Stomach (tissue), 9 donors: ENCODE data around the gene MBD3L5. TPM values are rescaled to one million over a fixed set of nuclear protein-coding genes. Genes with fewer than 3 reads are reported as not detected.
"Not testable (repeated sequence)": the region's sequence is repeated elsewhere in the genome, so short reads cannot be mapped to it uniquely, and the experiment has no call there.

ENCODE experiments used
- DNase-seq, 2 donors: peaks; one replicate each; pipeline versions ENCODE4 v3.0.0 to v3.0.0-alpha.2; 2013 to 2019
- H3K27ac ChIP-seq, 5 donors: fragments of 200-600 bp in 4 of 5; sonication (generic) in 4 of 5; one replicate each; pipeline ENCODE4 v1.5.1; 2013 to 2019; ENCODE audit warnings: mild to moderate bottlenecking in 1 of 5, moderate library complexity in 1 of 5
- H3K27me3 ChIP-seq, 3 donors: fragments of 200-600 bp; sonication (generic); one replicate each; pipeline ENCODE4 v1.5.1; 2017 to 2019; ENCODE audit warnings: mixed run types in 1 of 3
- H3K36me3 ChIP-seq, 4 donors: fragments of 200-600 bp; sonication (generic); 1 replicate in 3 of 4; 2 replicates in 1 of 4; pipeline ENCODE4 v1.5.1; 2016 to 2019
- H3K4me1 ChIP-seq, 4 donors: fragments of 200-600 bp; sonication (generic); one replicate each; pipeline ENCODE4 v1.5.1; 2016 to 2019
- H3K4me3 ChIP-seq, 4 donors: fragments of 200-600 bp; sonication (generic) in 3 of 4; one replicate each; pipeline ENCODE4 v1.5.1; 2016 to 2019; ENCODE audit warnings: mild to moderate bottlenecking in 1 of 4
- H3K9me3 ChIP-seq, 4 donors: fragments of 200-600 bp; sonication (generic); one replicate each; pipeline ENCODE4 v1.5.1; 2016 to 2019
- EP300 ChIP-seq: sonication (generic); formaldehyde crosslinking; IDR thresholded peaks from one replicate; pipeline ENCODE4 v1.6.1; 2017; ENCODE audit warnings: antibody characterized with exemption
- POLR2A ChIP-seq, 4 donors: fragments of 450-650 bp; IDR thresholded peaks; one replicate each; pipeline ENCODE4 v1.6.1; 2016; ENCODE audit warnings: antibody characterized with exemption in 4 of 4, control low read depth in 2 of 4, mild to moderate bottlenecking in 1 of 4, moderate library complexity in 1 of 4
- POLR2AphosphoS5 ChIP-seq, 3 donors: sonication (generic); formaldehyde crosslinking; IDR thresholded peaks; one replicate each; pipeline ENCODE4 v1.6.1; 2016; ENCODE audit warnings: antibody characterized with exemption in 3 of 3
- WGBS, 5 donors: extraction: QIAGEN DNeasy Blood & Tissue Kit in 3 of 5; methylation state at CpG; one replicate each; pipeline versions ENCODE4 v1.1.5 to v1.1.7; 2013 to 2018; 5-methylcytosine and 5-hydroxymethylcytosine counted together
- intact Hi-C: fragments of 100-400 bp; cut with DNase I; formaldehyde crosslinking; loops from one replicate; pipeline ENCODE4 v1.15.1; 2023; ENCODE audit warnings: low total_unique reads
- polyA plus RNA-seq, 3 donors: library from polyadenylated mRNA; stranded (reverse); fragments of 200-250 nt; gene quantifications; one replicate each; pipeline ENCODE4 v1.2.3, GENCODE V29; 2013
- total RNA-seq, 5 donors: library from RNA; depleted of rRNA; stranded (reverse); fragments of >200 nt; gene quantifications; one replicate each; pipeline versions ENCODE4 v1.1.0 to v1.2.3, GENCODE V29; 2014 to 2016
- TF ChIP-seq, protein P1 (sequence below), 7 experiments: fragments of 450-650 bp in 4 of 7; fragments of 200-600 bp in 3 of 7; sonication (generic) in 3 of 7; IDR thresholded peaks; one replicate each; pipeline ENCODE4 v1.5.1; 2016 to 2019; ENCODE audit warnings: antibody characterized with exemption in 7 of 7, control low read depth in 2 of 7, mild to moderate bottlenecking in 1 of 7
- donor health status: healthy with polysubstance abuse.
- donor health status: Bipolar disorder and iron deficiency.
- donor health status: healthy.

Gene MBD3L5
- total and polyA plus RNA-seq, 8 donors: not detected

DNA sequence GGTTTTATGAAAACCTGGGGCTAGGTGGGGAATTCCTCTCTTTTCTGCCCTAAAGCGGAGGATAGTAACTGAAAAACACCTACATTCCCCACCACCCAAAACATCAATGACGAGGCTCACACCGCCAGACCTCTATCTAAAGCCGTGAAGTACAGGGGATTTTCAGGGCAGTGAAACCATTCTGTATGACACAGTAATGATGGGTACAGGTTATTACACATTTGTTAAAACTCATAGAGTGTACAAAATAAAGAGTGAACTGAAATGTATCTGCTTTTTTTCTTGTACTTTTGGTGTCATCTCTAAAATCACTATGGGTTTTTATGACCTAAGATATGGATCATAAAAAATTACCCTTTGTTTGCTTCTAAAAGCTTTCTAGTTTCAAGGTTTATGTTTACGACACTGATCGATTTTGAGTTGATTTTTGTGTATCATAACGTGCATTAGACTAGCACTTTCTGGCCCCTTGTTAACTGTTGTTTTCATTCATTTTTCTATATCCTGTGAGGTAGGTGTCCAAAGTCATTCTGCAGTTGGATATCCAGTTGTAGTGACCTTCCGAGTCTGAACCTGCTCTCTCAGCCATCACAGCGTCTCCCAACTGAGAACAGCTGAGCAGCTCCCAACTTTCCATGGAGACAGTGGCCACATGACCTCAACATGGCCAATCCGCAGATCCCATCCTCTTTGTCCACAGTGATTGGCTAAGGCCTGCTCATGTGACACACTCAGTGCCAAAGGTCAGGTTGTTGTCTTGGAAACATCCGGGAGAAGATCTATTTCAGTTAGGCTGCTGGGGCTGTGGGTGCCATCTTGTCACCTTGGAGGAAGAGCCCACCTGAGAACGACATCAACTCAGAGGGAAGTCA is 19.4 kb upstream of the MBD3L5 start:
- H3K27ac ChIP-seq: no peak overlapping the region
- 77 to 90% (median 85%) methylated on average over 11 to 12 of the region's 12 CpGs for WGBS, 5 donors
- H3K27me3 ChIP-seq: no peaks in the 10 kb centered on the region
- intact Hi-C loops: no loop called here
- H3K4me3 ChIP-seq: no peak overlapping the region
- DNase-seq: no peak
- H3K9me3 ChIP-seq: no peaks in the 10 kb centered on the region
- H3K4me1 ChIP-seq: no peaks in the 10 kb centered on the region
- H3K36me3 ChIP-seq: no peaks in the 10 kb centered on the region
- TF ChIP-seq POLR2A (IDR thresholded peaks at IDR 0.05) (no peak), EP300 (no peak), POLR2AphosphoS5 (IDR thresholded peaks at IDR 0.05) (no peak)
- TF ChIP-seq, protein P1, sequence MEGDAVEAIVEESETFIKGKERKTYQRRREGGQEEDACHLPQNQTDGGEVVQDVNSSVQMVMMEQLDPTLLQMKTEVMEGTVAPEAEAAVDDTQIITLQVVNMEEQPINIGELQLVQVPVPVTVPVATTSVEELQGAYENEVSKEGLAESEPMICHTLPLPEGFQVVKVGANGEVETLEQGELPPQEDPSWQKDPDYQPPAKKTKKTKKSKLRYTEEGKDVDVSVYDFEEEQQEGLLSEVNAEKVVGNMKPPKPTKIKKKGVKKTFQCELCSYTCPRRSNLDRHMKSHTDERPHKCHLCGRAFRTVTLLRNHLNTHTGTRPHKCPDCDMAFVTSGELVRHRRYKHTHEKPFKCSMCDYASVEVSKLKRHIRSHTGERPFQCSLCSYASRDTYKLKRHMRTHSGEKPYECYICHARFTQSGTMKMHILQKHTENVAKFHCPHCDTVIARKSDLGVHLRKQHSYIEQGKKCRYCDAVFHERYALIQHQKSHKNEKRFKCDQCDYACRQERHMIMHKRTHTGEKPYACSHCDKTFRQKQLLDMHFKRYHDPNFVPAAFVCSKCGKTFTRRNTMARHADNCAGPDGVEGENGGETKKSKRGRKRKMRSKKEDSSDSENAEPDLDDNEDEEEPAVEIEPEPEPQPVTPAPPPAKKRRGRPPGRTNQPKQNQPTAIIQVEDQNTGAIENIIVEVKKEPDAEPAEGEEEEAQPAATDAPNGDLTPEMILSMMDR (IDR thresholded peaks at IDR 0.05): no peak

DNA sequence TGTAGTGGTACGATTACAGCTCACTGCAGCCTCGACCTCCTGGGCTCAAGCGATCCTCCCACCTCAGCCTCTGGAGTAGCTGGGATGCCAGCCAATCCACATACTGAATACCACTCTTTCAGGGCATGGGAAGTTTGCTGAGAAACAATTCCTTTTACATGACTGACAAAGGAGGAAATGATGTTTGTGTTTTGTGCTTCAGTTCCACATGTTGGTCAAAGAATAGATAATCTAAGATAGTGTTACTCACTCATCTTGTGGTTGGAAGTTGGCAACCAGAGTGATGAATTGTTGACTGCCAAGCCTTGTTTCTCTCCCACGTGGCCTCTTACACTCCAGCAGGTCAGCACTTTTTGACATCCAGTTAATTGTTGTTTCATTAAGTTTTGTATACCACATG is 16.7 kb upstream of the MBD3L5 start:
- no peaks in the 10 kb centered on the region for H3K36me3 ChIP-seq
- intact Hi-C loops: no loop called here
- peaks cover 0 to 3% (median 0%) of the 10 kb centered on the region in 3 donors for H3K27me3 ChIP-seq
- TF ChIP-seq POLR2A (IDR thresholded peaks at IDR 0.05) (no peak), EP300 (no peak), POLR2AphosphoS5 (IDR thresholded peaks at IDR 0.05) (no peak)
- TF ChIP-seq, protein P1 (IDR thresholded peaks at IDR 0.05): no peak
- no peaks in the 10 kb centered on the region for H3K9me3 ChIP-seq
- WGBS, 5 donors: 58 to 72% (median 68%) methylated on average over 4 of the region's 4 CpGs
- H3K4me3 ChIP-seq: no peak overlapping the region
- H3K27ac ChIP-seq: no peak overlapping the region
- no peaks in the 10 kb centered on the region for H3K4me1 ChIP-seq
- no peak for DNase-seq

DNA sequence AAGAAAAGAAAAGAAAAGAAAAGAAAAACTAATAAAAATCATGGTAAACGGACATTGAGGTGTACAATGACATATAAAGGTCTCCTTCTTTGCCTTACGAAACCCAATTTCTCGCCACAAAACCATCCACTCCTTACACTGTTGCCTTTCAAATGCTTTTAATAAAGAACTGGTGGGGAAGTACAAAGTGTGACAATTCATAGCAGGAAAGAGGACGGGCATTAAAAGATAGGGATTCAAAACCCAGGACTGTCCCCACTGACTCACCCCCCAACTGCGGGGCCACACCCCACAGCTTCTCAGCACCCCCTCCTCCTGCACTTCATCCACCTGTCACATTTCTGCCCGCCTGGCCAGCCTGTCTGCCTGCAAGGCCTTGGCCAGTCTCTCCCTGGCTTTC is 11.6 kb upstream of the MBD3L5 start:
- no peaks in the 10 kb centered on the region for H3K9me3 ChIP-seq
- intact Hi-C loops: no loop called here
- no peak for DNase-seq
- H3K4me1 ChIP-seq: no peaks in the 10 kb centered on the region
- H3K4me3 ChIP-seq: no peak overlapping the region
- no peaks in the 10 kb centered on the region for H3K36me3 ChIP-seq
- H3K27ac ChIP-seq: no peak overlapping the region
- H3K27me3 ChIP-seq: peaks cover 0 to 7% (median 0%) of the 10 kb centered on the region in 3 donors
- WGBS, 5 donors: 67 to 83% (median 81%) methylated on average over 6 of the region's 6 CpGs
- no peak for TF ChIP-seq POLR2AphosphoS5 (IDR thresholded peaks at IDR 0.05)
- TF ChIP-seq POLR2A (IDR thresholded peaks at IDR 0.05): no peak
- no peak for TF ChIP-seq EP300
- TF ChIP-seq, protein P1 (IDR thresholded peaks at IDR 0.05): no peak

DNA sequence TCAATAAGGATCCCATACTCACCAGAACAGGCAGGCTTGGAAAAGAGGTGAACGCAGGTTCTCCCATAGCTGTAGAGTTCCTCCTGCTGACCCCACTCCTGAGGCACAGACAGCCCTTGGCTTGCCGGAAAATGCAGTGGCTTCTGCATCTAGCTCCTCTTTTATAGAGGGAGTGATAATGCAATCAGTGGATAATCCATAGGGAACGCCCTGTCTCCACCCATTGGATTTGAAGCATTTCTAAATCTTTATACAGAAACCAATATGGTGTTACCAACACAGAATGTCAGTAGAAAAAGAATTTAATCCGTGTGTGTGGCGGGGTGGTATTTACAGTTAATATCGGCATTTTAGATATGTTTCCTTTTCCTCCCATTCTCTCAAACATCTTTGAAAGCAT is 9.0 kb upstream of the MBD3L5 start, which contains the start of gene MBD3L2B:
Gene MBD3L2B, minus strand, starts transcription at position 101 of the 400 bp plus-strand sequence. Its CDS starts 34 bp downstream, at position 67.
- no CpG with 5 or more reads among the region's 6 CpGs for WGBS, 5 donors
- intact Hi-C loops, H3K36me3 ChIP-seq, H3K9me3 ChIP-seq, H3K4me1 ChIP-seq, H3K4me3 ChIP-seq, H3K27ac ChIP-seq, DNase-seq, H3K27me3 ChIP-seq: not testable (repeated sequence)

DNA sequence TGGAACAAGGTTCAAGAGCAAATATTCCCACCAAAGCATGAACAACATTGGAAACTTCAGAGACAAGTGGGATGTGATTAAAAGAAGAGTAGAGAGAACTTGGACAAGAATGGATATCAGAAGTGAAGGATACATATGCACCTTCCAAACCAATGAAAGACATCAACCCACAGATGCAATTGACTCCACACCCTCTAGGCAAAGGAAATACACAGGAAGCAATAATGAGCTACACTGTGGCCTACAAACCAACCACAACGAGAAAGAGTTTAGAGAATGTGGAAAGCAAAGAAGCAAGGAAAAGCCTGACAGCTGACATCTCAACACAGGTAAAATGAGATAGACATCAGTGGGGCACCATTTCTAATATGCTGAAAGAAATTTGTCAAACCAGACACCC is 1.6 kb upstream of the MBD3L5 start:
- H3K27ac ChIP-seq, H3K27me3 ChIP-seq, DNase-seq, H3K4me1 ChIP-seq, H3K4me3 ChIP-seq, intact Hi-C loops, H3K36me3 ChIP-seq, H3K9me3 ChIP-seq: not testable (repeated sequence)
- no CpG with 5 or more reads among the region's 1 CpG for WGBS, 5 donors

DNA sequence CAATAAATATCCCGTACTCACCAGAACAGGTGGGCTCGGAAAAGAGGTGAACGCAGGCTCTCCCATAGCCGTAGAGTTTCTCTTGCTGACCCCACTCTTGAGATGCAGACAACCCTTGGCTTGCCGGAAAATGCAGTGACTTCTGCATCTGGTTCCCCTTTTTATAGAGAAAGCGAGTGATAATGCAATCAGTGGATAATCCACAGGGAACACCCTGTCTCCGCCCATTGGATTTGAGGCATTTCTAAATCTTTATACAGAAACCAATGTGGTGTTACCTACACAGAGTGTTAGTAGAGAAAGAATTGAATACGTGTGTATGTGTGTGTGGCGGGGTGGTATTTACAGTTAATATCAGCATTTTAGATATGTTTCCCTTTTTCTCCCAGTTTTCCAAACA is 9.7 kb downstream of the MBD3L5 start, which contains the start of gene MBD3L4:
Gene MBD3L4, minus strand, starts transcription at position 101 of the 400 bp plus-strand sequence. Its CDS starts 35 bp downstream, at position 66.
- DNase-seq, intact Hi-C loops, H3K36me3 ChIP-seq, H3K27ac ChIP-seq, H3K27me3 ChIP-seq, H3K4me1 ChIP-seq, H3K9me3 ChIP-seq, H3K4me3 ChIP-seq: not testable (repeated sequence)
- WGBS, 5 donors: no CpG with 5 or more reads among the region's 9 CpGs

DNA sequence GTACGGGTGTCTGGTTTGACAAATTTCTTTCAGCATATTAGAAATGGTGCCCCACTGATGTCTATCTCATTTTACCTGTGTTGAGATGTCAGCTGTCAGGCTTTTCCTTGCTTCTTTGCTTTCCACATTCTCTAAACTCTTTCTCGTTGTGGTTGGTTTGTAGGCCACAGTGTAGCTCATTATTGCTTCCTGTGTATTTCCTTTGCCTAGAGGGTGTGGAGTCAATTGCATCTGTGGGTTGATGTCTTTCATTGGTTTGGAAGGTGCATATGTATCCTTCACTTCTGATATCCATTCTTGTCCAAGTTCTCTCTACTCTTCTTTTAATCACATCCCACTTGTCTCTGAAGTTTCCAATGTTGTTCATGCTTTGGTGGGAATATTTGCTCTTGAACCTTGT is 11.2 kb downstream of the MBD3L5 start:
- not testable (repeated sequence) for H3K4me1 ChIP-seq, DNase-seq
- no CpG with 5 or more reads among the region's 2 CpGs for WGBS, 5 donors

DNA sequence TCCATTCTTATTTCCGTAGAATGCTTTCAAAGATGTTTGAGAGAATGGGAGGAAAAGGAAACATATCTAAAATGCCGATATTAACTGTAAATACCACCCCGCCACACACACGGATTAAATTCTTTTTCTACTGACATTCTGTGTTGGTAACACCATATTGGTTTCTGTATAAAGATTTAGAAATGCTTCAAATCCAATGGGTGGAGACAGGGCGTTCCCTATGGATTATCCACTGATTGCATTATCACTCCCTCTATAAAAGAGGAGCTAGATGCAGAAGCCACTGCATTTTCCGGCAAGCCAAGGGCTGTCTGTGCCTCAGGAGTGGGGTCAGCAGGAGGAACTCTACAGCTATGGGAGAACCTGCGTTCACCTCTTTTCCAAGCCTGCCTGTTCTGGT is 18.6 kb downstream of the MBD3L5 start, which contains the start of gene MBD3L2:
Gene MBD3L2, plus strand, starts transcription at position 301 of the 400 bp plus-strand sequence. Its CDS starts 53 bp downstream, at position 354.
- H3K4me3 ChIP-seq, H3K27me3 ChIP-seq, H3K9me3 ChIP-seq, intact Hi-C loops, H3K36me3 ChIP-seq, DNase-seq, H3K27ac ChIP-seq, H3K4me1 ChIP-seq: not testable (repeated sequence)
- no CpG with 5 or more reads among the region's 7 CpGs for WGBS, 5 donors

More for the DNA sequence above, 11.2 kb downstream of the MBD3L5 start:
- H3K4me3 ChIP-seq, intact Hi-C loops, H3K27me3 ChIP-seq, H3K9me3 ChIP-seq, H3K27ac ChIP-seq, H3K36me3 ChIP-seq: not testable (repeated sequence)
